Esophagus muscularis mucosa (tissue), 4 donors: ENCODE measurements around the gene SNRPF.

ENCODE experiments used
- EP300 ChIP-seq: sonication (generic); formaldehyde crosslinking; IDR thresholded peaks from one replicate; pipeline ENCODE4 v1.6.1; 2017; ENCODE audit warnings: antibody characterized with exemption
- POLR2A ChIP-seq: fragments of 450-650 bp; IDR thresholded peaks from one replicate; pipeline ENCODE4 v1.6.1; 2017; ENCODE audit warnings: antibody characterized with exemption, moderate library complexity, mild to moderate bottlenecking, low read depth
- POLR2AphosphoS5 ChIP-seq, 2 donors: sonication (generic); formaldehyde crosslinking; IDR thresholded peaks; one replicate each; pipeline ENCODE4 v1.6.1; 2017; ENCODE audit warnings: antibody characterized with exemption in 2 of 2
- TF ChIP-seq, protein P1 (sequence below), 3 experiments: fragments of 200-600 bp in 2 of 3; fragments of 450-650 bp in 1 of 3; sonication (generic) in 2 of 3; IDR thresholded peaks; one replicate each; pipeline ENCODE4 v1.5.1; 2017 to 2019; ENCODE audit warnings: antibody characterized with exemption in 3 of 3, mild to moderate bottlenecking in 2 of 3, moderate library complexity in 1 of 3

DNA sequence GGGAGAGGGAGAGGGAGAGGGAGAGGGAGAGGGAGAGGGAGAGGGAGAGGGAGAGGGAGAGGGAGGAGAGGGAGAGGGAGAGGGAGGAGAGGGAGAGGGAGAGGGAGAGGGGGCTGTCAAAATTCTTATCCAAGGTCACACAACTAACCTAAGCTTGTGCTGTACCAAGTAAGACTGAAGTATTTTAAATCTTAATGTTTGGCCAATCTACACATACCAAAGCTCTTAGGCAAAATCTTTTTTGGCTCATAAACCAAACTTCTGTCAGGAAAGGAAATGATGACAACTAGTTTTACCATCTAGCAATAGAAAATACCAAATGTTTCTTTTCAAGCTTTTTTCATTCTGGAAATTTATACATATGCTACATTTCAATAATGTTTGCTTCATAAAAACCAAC is 49.8 kb downstream of the SNRPF start:
- TF ChIP-seq, protein P1, sequence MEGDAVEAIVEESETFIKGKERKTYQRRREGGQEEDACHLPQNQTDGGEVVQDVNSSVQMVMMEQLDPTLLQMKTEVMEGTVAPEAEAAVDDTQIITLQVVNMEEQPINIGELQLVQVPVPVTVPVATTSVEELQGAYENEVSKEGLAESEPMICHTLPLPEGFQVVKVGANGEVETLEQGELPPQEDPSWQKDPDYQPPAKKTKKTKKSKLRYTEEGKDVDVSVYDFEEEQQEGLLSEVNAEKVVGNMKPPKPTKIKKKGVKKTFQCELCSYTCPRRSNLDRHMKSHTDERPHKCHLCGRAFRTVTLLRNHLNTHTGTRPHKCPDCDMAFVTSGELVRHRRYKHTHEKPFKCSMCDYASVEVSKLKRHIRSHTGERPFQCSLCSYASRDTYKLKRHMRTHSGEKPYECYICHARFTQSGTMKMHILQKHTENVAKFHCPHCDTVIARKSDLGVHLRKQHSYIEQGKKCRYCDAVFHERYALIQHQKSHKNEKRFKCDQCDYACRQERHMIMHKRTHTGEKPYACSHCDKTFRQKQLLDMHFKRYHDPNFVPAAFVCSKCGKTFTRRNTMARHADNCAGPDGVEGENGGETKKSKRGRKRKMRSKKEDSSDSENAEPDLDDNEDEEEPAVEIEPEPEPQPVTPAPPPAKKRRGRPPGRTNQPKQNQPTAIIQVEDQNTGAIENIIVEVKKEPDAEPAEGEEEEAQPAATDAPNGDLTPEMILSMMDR (IDR thresholded peaks at IDR 0.05), result no peak
- TF ChIP-seq POLR2A (no peak), POLR2AphosphoS5 (IDR thresholded peaks at IDR 0.05) (no peak), EP300 (no peak)
